Osteocyte (in vitro differentiated cells): Measurements from ENCODE around the gene PUS7. TPM values are rescaled to one million over a fixed set of nuclear protein-coding genes. Genes with fewer than 3 reads are reported as not detected.
"Not testable (repeated sequence)": the region's sequence is repeated elsewhere in the genome, so short reads cannot be mapped to it uniquely, and the experiment has no call there.

Source experiments
- DNase-seq: peaks from one replicate; pipeline ENCODE4 v3.0.0; 2021; ENCODE audit warnings: mixed read lengths; ENCODE audit not compliant: unreplicated experiment; ENCODE audit errors: extremely low spot score
- H3K27ac Mint-ChIP-seq: one replicate; pipeline ENCODE4 v1.8.0; 2021; ENCODE audit warnings: mild to moderate bottlenecking, mixed read lengths; ENCODE audit not compliant: unreplicated experiment
- H3K27me3 Mint-ChIP-seq: one replicate; pipeline ENCODE4 v1.8.0; 2021; ENCODE audit warnings: mixed read lengths; ENCODE audit not compliant: unreplicated experiment
- H3K36me3 Mint-ChIP-seq: one replicate; pipeline ENCODE4 v1.8.0; 2021; ENCODE audit warnings: mixed read lengths; ENCODE audit not compliant: unreplicated experiment
- H3K4me1 Mint-ChIP-seq: one replicate; pipeline ENCODE4 v1.8.0; 2021; ENCODE audit warnings: mixed read lengths; ENCODE audit not compliant: unreplicated experiment
- H3K4me3 Mint-ChIP-seq: one replicate; pipeline ENCODE4 v1.8.0; 2021; ENCODE audit warnings: mild to moderate bottlenecking, moderate library complexity, mixed read lengths; ENCODE audit not compliant: unreplicated experiment
- H3K9me3 Mint-ChIP-seq: one replicate; pipeline ENCODE4 v1.8.0; 2021; ENCODE audit warnings: mixed read lengths; ENCODE audit not compliant: unreplicated experiment
- total RNA-seq: library from RNA; stranded (reverse); gene quantifications from 2 replicates; pipeline ENCODE4 v1.2.1, GENCODE V29; 2021
- TF ChIP-seq, protein P1 (sequence below): fragments of 200-600 bp; sonication (generic); IDR thresholded peaks from 2 replicates; pipeline ENCODE4 v1.5.0; 2021; ENCODE audit warnings: antibody characterized with exemption, mild to moderate bottlenecking, moderate library complexity

Gene PUS7
- total RNA-seq, 1 donor from 2014 or later: 18.5 TPM

DNA sequence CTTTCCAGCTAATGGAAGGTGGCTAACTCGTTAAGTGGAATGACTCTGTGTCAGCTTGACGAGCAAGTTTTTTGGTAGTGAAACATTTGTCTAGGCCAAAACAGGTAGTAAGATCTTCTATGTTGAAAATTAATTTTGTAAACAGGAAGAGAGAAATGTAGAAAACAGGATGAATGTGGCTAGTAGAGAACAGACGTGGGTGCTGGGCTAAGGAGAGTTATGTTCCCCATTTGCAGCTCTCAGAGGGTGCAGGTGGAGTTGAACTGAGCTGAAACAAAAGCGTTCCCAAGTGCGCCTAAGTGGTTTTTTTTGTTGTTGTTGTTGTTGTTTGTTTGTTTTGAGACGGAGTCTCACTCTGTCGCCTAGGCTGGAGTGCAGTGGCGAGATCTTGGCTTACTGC lies 73.9 kb downstream of the PUS7 start:
- no peak overlapping the region for H3K27ac Mint-ChIP-seq
- H3K4me1 Mint-ChIP-seq: peaks cover 18% of the 10 kb centered on the region
- DNase-seq: no peak
- TF ChIP-seq, protein P1, sequence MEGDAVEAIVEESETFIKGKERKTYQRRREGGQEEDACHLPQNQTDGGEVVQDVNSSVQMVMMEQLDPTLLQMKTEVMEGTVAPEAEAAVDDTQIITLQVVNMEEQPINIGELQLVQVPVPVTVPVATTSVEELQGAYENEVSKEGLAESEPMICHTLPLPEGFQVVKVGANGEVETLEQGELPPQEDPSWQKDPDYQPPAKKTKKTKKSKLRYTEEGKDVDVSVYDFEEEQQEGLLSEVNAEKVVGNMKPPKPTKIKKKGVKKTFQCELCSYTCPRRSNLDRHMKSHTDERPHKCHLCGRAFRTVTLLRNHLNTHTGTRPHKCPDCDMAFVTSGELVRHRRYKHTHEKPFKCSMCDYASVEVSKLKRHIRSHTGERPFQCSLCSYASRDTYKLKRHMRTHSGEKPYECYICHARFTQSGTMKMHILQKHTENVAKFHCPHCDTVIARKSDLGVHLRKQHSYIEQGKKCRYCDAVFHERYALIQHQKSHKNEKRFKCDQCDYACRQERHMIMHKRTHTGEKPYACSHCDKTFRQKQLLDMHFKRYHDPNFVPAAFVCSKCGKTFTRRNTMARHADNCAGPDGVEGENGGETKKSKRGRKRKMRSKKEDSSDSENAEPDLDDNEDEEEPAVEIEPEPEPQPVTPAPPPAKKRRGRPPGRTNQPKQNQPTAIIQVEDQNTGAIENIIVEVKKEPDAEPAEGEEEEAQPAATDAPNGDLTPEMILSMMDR: no peak
- no peaks in the 10 kb centered on the region for H3K36me3 Mint-ChIP-seq
- H3K4me3 Mint-ChIP-seq: no peak overlapping the region
- H3K9me3 Mint-ChIP-seq: no peaks in the 10 kb centered on the region
- H3K27me3 Mint-ChIP-seq: no peaks in the 10 kb centered on the region

DNA sequence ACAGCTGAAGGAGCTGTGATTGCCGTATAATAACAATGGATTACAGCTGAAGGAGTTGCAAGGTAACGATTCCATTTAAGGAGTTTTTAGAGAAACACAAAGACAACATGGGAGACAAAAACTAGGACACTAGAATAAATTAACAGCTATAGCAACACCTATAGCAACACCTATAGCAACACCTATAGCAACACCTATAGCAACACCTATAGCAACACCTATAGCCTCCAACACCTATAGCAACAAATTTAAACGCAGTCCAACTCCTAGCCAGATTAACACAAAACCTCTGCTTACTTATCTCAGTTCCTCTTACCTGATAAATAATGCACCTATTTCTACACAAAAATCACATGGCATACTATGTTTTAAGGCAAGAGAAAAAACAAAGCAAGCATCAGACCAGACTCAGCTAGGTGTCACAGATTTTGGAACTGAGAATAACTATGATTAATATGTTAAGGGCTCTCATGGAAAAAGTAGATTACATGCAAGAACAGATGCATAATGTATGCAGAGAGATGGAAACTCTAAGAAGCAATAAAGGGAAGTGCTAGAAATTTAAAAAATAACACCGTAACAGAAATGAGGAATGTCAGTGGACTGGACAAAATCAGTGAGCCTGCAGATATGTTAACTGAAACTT lies 77.6 kb downstream of the PUS7 start:
- Mint-ChIP-seq H3K4me3 (no peak overlapping the region), H3K9me3 (no peaks in the 10 kb centered on the region), H3K27ac (no peak overlapping the region), H3K36me3 (no peaks in the 10 kb centered on the region), H3K4me1 (peaks cover 1% of the 10 kb centered on the region), H3K27me3 (no peaks in the 10 kb centered on the region)
- TF ChIP-seq, protein P1: no peak
- DNase-seq: no peak

DNA sequence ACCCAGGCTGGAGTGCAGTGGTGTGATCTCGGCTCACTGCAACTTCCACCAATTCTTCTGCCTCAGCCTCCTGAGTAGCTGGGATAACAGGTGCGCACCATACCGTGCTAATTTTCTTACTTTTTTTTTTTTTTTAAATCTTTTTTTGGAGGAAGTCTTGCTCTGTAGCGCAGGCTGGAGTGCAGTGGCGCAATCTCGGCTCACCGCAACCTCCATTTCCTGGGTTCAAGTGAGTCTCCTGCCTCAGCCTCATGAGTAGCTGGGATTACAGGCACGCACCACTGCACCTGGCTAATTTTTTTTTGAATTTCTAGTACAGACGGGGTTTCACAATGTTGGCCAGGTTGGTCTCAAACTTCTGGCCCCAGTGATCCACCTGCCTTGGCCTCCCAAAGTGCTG lies 79.9 kb downstream of the PUS7 start:
- not testable (repeated sequence) for DNase-seq, H3K4me1 Mint-ChIP-seq, H3K9me3 Mint-ChIP-seq, H3K4me3 Mint-ChIP-seq, H3K36me3 Mint-ChIP-seq, H3K27ac Mint-ChIP-seq, H3K27me3 Mint-ChIP-seq

DNA sequence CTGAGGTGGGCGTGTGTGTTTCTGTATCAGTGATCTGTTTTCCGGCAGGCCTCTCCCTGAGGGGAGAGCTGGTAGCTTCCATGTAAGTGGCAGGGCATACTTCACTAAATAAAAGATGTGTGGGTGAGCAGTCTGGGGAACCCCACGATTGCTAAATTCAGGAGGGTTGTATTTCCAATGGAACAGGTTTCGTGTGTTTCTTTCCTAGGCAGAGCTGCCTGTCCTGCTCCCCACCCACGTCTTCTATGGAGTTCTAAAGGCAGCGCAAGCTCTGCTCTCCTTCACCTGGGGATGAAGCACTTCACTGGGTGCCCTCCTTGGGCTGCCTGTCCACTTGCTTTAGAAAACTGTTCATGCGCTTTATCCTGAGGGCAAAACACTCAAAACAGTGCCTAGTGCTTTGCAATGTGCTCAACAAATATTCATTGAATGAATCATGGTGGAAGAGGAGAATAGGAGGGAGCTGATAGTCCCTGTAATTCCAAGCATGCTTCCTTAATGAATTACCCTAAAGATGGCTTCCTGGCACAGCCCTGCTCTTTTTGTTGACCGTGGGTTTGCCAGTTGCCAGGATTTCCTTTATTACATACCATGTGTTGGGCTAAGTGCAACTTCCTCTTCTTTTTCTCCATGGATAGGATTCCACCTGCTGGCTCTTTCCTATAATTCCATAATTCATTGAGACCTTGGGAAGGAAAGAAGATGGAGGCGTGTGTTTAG lies 82.7 kb downstream of the PUS7 start:
- Mint-ChIP-seq H3K9me3 (no peaks in the 10 kb centered on the region), H3K4me3 (no peak overlapping the region)
- DNase-seq: no peak

DNA sequence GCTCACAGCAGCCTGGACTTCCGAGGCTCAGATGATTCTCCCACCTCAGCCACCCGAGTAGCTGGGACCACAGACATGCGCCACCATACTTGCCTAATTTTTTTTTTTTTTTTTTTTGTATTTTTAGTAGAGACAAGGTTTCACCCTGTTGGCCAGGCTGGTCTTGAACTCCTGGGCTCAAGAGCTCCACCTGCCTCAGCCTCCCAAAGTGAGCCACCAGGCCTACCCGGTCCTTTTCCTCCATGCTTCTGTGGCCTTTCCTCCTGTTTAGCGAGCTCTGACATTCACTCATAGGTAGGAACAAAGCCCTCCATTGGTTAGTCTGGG lies 83.3 kb downstream of the PUS7 start:
- no peak overlapping the region for H3K27ac Mint-ChIP-seq
- no peaks in the 10 kb centered on the region for H3K9me3 Mint-ChIP-seq
- no peaks in the 10 kb centered on the region for H3K27me3 Mint-ChIP-seq
- H3K36me3 Mint-ChIP-seq: no peaks in the 10 kb centered on the region
- no peak for DNase-seq
- H3K4me1 Mint-ChIP-seq: peaks cover 6% of the 10 kb centered on the region
- no peak overlapping the region for H3K4me3 Mint-ChIP-seq
- TF ChIP-seq, protein P1: no peak

More for the DNA sequence above, 82.7 kb downstream of the PUS7 start:
- no peaks in the 10 kb centered on the region for H3K27me3 Mint-ChIP-seq
- H3K27ac Mint-ChIP-seq: no peak overlapping the region
- no peaks in the 10 kb centered on the region for H3K36me3 Mint-ChIP-seq
- TF ChIP-seq, protein P1: peak; percentile 19
- peaks cover 6% of the 10 kb centered on the region for H3K4me1 Mint-ChIP-seq
